Mesendoderm (in vitro differentiated cells): ENCODE data around the gene ZCCHC4.

Experiments used
- DNase-seq: peaks from one replicate; pipeline ENCODE4 v3.0.0; 2013
- H2AK5ac ChIP-seq: 2 replicates; pipeline ENCODE4 v1.6.1; 2013; ENCODE audit warnings: low read length, inconsistent platforms
- H2BK120ac ChIP-seq: 2 replicates; pipeline ENCODE4 v1.6.1; 2013; ENCODE audit warnings: low read depth, mild to moderate bottlenecking, low read length, moderate library complexity, mixed read lengths
- H2BK15ac ChIP-seq: replicated peaks from 2 replicates; pipeline ENCODE4 v1.6.1; 2013; ENCODE audit warnings: low read depth, mild to moderate bottlenecking, moderate library complexity
- H2BK5ac ChIP-seq: 2 replicates; pipeline ENCODE4 v1.6.1; 2013; ENCODE audit warnings: low read length, inconsistent platforms
- H3K18ac ChIP-seq: 2 replicates; pipeline ENCODE4 v1.6.1; 2013; ENCODE audit warnings: mild to moderate bottlenecking, low read length, mixed read lengths
- H3K23ac ChIP-seq: one replicate; pipeline ENCODE4 v1.6.1; 2013; ENCODE audit warnings: low read length
- H3K27ac ChIP-seq: 2 replicates; pipeline ENCODE4 v1.5.1; 2013; ENCODE audit warnings: low read depth, mild to moderate bottlenecking, inconsistent platforms, low read length, moderate library complexity
- H3K27me3 ChIP-seq: 2 replicates; pipeline ENCODE4 v1.6.1; 2013; ENCODE audit warnings: low read length, control low read depth, mild to moderate bottlenecking, inconsistent platforms; ENCODE audit not compliant: insufficient read depth, poor library complexity
- H3K36me3 ChIP-seq: 2 replicates; pipeline ENCODE4 v1.6.1; 2013; ENCODE audit warnings: low read length, inconsistent platforms; ENCODE audit not compliant: control insufficient read depth, insufficient read depth
- H3K4ac ChIP-seq: one replicate; pipeline ENCODE4 v1.6.1; 2013; ENCODE audit warnings: low read depth, mild to moderate bottlenecking, low read length, moderate library complexity
- H3K4me1 ChIP-seq: 2 replicates; pipeline ENCODE4 v1.6.1; 2013; ENCODE audit warnings: low read depth, low read length, inconsistent platforms; ENCODE audit not compliant: control insufficient read depth
- H3K4me2 ChIP-seq: 2 replicates; pipeline ENCODE4 v1.6.1; 2013; ENCODE audit warnings: low read length
- H3K4me3 ChIP-seq: 2 replicates; pipeline ENCODE4 v1.5.1; 2013; ENCODE audit warnings: mild to moderate bottlenecking, low read length
- H3K56ac ChIP-seq: one replicate; pipeline ENCODE4 v1.6.1; 2013; ENCODE audit warnings: low read length
- H3K79me1 ChIP-seq: 2 replicates; pipeline ENCODE4 v1.6.1; 2013; ENCODE audit warnings: low read length, inconsistent platforms
- H3K79me2 ChIP-seq: 2 replicates; pipeline ENCODE4 v1.6.1; 2013; ENCODE audit warnings: mild to moderate bottlenecking, low read length; ENCODE audit not compliant: control insufficient read depth, insufficient read depth
- H3K9ac ChIP-seq: 2 replicates; pipeline ENCODE4 v1.6.1; 2013; ENCODE audit warnings: low read length, inconsistent platforms
- H4K5ac ChIP-seq: one replicate; pipeline ENCODE4 v1.6.1; 2013; ENCODE audit warnings: low read length
- H4K8ac ChIP-seq: one replicate; pipeline ENCODE4 v1.6.1; 2013; ENCODE audit warnings: low read depth, mild to moderate bottlenecking, control low read depth, low read length, moderate library complexity
- WGBS: extraction: QIAGEN DNeasy Blood & Tissue Kit; methylation state at CpG from one replicate; pipeline ENCODE4 v1.1.7; 2013; ENCODE audit warnings: low lambda C conversion rate, missing lambda C conversion rate; ENCODE audit not compliant: insufficient coverage; ENCODE audit errors: extremely low coverage; 5-methylcytosine and 5-hydroxymethylcytosine counted together

ZCCHC4 gene

GRCh38 chr4:25358515-25359275, 46.1 kb downstream of the ZCCHC4 start:
- no peak overlapping the region for H4K8ac ChIP-seq
- no peak overlapping the region for H3K23ac ChIP-seq
- H2BK120ac ChIP-seq, result no peak overlapping the region
- H3K56ac ChIP-seq, result no peak overlapping the region
- H3K27me3 ChIP-seq, result no peaks in the 10 kb centered on the region
- H2AK5ac ChIP-seq, result no peak overlapping the region
- no peaks in the 10 kb centered on the region for H3K4me1 ChIP-seq
- no peak overlapping the region for H3K4me3 ChIP-seq
- H3K79me2 ChIP-seq, result no peaks in the 10 kb centered on the region
- no peak overlapping the region for H3K27ac ChIP-seq
- no peak overlapping the region for H4K5ac ChIP-seq
- H3K9ac ChIP-seq, result no peak overlapping the region
- no peak overlapping the region for H3K4ac ChIP-seq
- H3K4me2 ChIP-seq, result no peak overlapping the region
- no peak overlapping the region for H2BK15ac ChIP-seq
- H3K79me1 ChIP-seq, result no peaks in the 10 kb centered on the region
- H3K18ac ChIP-seq, result no peak overlapping the region
- H3K36me3 ChIP-seq, result no peaks in the 10 kb centered on the region
- H2BK5ac ChIP-seq, result no peak overlapping the region
- WGBS, result no CpG with 5 or more reads among the region's 14 CpGs
- DNase-seq, result peak; percentile 29

GRCh38 chr4:25361253-25361652, 48.7 kb downstream of the ZCCHC4 start:
- no peak overlapping the region for H3K23ac ChIP-seq
- H4K5ac ChIP-seq, result no peak overlapping the region
- no peak overlapping the region for H4K8ac ChIP-seq
- H3K18ac ChIP-seq, result no peak overlapping the region
- H3K79me1 ChIP-seq, result no peaks in the 10 kb centered on the region
- no peak overlapping the region for H3K4me3 ChIP-seq
- no peak overlapping the region for H2BK5ac ChIP-seq
- no peaks in the 10 kb centered on the region for H3K27me3 ChIP-seq
- H3K27ac ChIP-seq, result no peak overlapping the region
- no peak overlapping the region for H3K4ac ChIP-seq
- no peaks in the 10 kb centered on the region for H3K4me1 ChIP-seq
- no peak overlapping the region for H3K4me2 ChIP-seq
- no peaks in the 10 kb centered on the region for H3K36me3 ChIP-seq
- H3K56ac ChIP-seq, result no peak overlapping the region
- DNase-seq, result peak; percentile 25
- H2BK15ac ChIP-seq, result no peak overlapping the region
- no peak overlapping the region for H3K9ac ChIP-seq
- H3K79me2 ChIP-seq, result no peaks in the 10 kb centered on the region
- no peak overlapping the region for H2AK5ac ChIP-seq
- H2BK120ac ChIP-seq, result no peak overlapping the region
- no CpG with 5 or more reads among the region's 9 CpGs for WGBS

DNA sequence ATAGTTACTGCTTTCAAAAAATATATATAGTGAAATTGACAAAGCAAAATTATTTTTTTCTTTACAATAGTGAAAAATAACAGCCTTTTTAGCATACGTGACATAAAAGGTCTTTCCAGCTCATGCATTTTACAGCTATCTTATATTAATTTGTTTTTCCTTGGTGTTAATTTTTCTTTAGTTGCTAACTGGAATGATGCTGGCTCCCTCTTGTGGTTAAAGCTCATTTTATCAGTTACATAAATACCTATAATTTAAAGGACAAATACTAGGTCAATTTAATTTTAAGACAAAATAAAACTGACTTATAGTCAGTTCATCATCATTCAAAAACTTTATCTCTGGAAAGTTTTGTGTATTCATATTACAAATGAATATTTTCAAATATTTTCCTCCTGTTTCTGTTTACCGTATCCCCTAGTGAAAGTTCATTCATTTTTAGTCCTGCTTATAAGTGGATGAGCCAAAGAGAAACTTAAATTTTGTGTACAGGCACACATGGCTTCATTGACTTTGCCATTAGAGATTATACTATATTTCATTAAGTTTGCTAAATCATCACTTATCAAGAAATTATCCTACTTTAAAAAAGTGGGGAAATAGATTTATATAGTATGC, 54.5 kb downstream of the ZCCHC4 start:
- Histone ChIP-seq H4K8ac (no peak overlapping the region), H3K56ac (no peak overlapping the region), H3K79me1 (no peaks in the 10 kb centered on the region), H3K4me2 (no peak overlapping the region), H2BK15ac (no peak overlapping the region), H3K4me3 (no peak overlapping the region), H3K27ac (no peak overlapping the region), H2BK5ac (no peak overlapping the region), H4K5ac (no peak overlapping the region), H2BK120ac (no peak overlapping the region), H3K79me2 (no peaks in the 10 kb centered on the region), H3K23ac (no peak overlapping the region), H3K18ac (no peak overlapping the region), H3K4ac (no peak overlapping the region), H3K27me3 (no peaks in the 10 kb centered on the region), H3K4me1 (no peaks in the 10 kb centered on the region), H3K36me3 (no peaks in the 10 kb centered on the region), H3K9ac (no peak overlapping the region), H2AK5ac (no peak overlapping the region)
- WGBS, result no CpG with 5 or more reads among the region's 2 CpGs
- DNase-seq, result peak; percentile 44

DNA sequence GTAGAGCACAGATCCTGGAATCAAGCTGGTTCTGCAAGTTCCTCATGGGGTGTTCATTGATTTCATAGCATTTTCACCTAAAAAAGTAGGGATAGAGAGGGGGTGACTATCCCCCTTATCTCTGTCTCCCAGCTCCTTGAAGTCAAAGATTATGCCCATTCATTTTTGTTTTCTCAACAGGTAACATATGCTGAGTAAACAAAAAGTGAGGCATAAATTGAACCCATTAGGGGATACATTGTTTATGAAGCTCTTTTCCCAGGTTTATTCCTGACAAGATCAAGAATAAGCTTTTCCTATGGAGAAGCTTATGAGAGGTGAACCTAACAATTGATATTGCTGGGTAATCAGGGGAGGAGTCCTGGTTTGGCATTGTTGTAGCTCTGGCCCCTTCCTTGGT, 55.3 kb downstream of the ZCCHC4 start:
- Histone ChIP-seq H3K23ac (no peak overlapping the region), H3K4me2 (no peak overlapping the region), H3K56ac (no peak overlapping the region), H3K79me2 (no peaks in the 10 kb centered on the region), H3K27ac (no peak overlapping the region), H3K79me1 (no peaks in the 10 kb centered on the region), H3K18ac (no peak overlapping the region), H3K4me3 (no peak overlapping the region), H4K5ac (no peak overlapping the region), H3K4ac (no peak overlapping the region), H4K8ac (no peak overlapping the region), H2BK15ac (no peak overlapping the region), H2BK5ac (no peak overlapping the region), H3K9ac (no peak overlapping the region), H3K27me3 (no peaks in the 10 kb centered on the region), H3K4me1 (no peaks in the 10 kb centered on the region), H2BK120ac (no peak overlapping the region), H2AK5ac (no peak overlapping the region), H3K36me3 (no peaks in the 10 kb centered on the region)
- no peak for DNase-seq

- Histone ChIP-seq H3K56ac (no peak overlapping the region), H3K4me1 (no peaks in the 10 kb centered on the region), H2BK5ac (no peak overlapping the region), H3K4me2 (no peak overlapping the region), H3K9ac (no peak overlapping the region), H3K4ac (no peak overlapping the region), H3K18ac (no peak overlapping the region), H3K27ac (no peak overlapping the region), H3K79me2 (no peaks in the 10 kb centered on the region), H4K8ac (no peak overlapping the region), H2BK15ac (no peak overlapping the region), H4K5ac (no peak overlapping the region), H2AK5ac (no peak overlapping the region), H3K23ac (no peak overlapping the region), H3K27me3 (no peaks in the 10 kb centered on the region), H3K79me1 (no peaks in the 10 kb centered on the region), H3K4me3 (no peak overlapping the region), H2BK120ac (no peak overlapping the region), H3K36me3 (no peaks in the 10 kb centered on the region)
- DNase-seq, result peak; percentile 36
- WGBS, result no CpG with 5 or more reads among the region's 6 CpGs
Observed at GRCh38 chr4:25368315-25368714, 55.7 kb downstream of the ZCCHC4 start.

DNA sequence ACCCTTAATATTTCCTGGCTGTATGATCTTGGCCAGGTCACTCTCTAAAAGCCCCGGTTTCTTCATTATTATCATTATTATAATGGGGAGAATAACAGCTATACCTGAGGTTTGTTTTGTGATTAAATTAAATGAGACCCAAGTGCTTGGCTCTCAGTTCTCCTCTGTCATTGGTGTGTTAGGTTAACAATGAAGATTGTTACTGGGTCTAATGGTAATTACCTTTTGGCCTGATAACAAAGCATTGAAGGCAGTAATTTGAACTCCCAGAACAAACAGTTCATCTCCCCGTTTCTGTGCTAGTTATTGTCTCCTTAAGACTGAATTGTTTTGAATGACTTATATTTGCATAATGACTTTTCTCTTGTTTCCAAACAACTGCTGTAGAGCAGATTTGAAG, 57.7 kb downstream of the ZCCHC4 start:
- DNase-seq, result peak; percentile 35
- H3K23ac ChIP-seq, result no peak overlapping the region
- no peak overlapping the region for H3K56ac ChIP-seq
- H3K4me3 ChIP-seq, result no peak overlapping the region
- H3K79me2 ChIP-seq, result no peaks in the 10 kb centered on the region
- H3K4me2 ChIP-seq, result no peak overlapping the region
- H2BK120ac ChIP-seq, result no peak overlapping the region
- H2AK5ac ChIP-seq, result no peak overlapping the region
- H3K4ac ChIP-seq, result no peak overlapping the region
- no CpG with 5 or more reads among the region's 2 CpGs for WGBS
- no peak overlapping the region for H3K27ac ChIP-seq
- no peaks in the 10 kb centered on the region for H3K36me3 ChIP-seq
- H2BK5ac ChIP-seq, result no peak overlapping the region
- no peak overlapping the region for H3K18ac ChIP-seq
- no peaks in the 10 kb centered on the region for H3K4me1 ChIP-seq
- no peak overlapping the region for H3K9ac ChIP-seq
- H4K5ac ChIP-seq, result no peak overlapping the region
- H3K79me1 ChIP-seq, result no peaks in the 10 kb centered on the region
- no peak overlapping the region for H2BK15ac ChIP-seq
- no peaks in the 10 kb centered on the region for H3K27me3 ChIP-seq
- no peak overlapping the region for H4K8ac ChIP-seq
